Inflammatory macrophage (primary cell): ENCODE results near the gene FBXL13.
"Not testable (repeated sequence)": the region's sequence is repeated elsewhere in the genome, so short reads cannot be mapped to it uniquely, and the experiment has no call there.

ENCODE experiments used
- DNase-seq, 2 donors: peaks; one replicate each; pipeline ENCODE4 v3.0.0-alpha.2; 2020 to 2022

The FBXL13 gene

DNA sequence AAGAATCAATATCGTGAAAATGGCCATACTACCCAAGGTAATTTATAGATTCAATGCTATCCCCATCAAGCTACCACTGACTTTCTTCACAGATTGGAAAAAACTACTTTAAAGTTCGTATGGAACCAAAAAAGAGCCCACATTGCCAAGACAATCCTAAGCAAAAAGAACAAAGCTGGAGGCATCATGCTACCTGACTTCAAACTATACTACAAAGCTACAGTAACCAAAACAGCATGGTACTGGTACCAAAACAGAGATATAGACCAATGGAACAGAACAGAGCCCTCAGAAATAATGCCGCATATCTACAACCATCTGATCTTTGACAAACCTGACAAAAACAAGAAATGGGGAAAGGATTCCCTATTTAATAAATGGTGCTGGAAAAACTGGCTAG, 53.7 kb downstream of the FBXL13 start:
- DNase-seq = not testable (repeated sequence)

DNA sequence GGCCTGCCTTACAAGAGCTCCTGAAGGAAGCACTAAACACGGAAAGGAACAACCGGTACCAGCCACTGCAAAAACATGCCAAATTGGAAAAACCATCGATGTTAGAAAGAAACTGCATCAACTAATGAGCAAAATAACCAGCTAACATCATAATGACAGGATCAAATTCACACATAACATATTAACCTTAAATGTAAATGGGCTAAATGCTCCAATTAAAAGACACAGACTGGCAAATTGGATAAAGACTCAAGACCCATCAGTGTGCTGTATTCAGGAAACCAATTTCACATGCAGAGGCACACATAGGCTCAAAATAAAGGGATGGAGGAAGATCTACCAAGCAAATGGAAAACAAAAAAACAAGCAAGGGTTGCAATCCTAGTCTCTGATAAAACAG, 56.3 kb downstream of the FBXL13 start:
- not testable (repeated sequence) for DNase-seq

DNA sequence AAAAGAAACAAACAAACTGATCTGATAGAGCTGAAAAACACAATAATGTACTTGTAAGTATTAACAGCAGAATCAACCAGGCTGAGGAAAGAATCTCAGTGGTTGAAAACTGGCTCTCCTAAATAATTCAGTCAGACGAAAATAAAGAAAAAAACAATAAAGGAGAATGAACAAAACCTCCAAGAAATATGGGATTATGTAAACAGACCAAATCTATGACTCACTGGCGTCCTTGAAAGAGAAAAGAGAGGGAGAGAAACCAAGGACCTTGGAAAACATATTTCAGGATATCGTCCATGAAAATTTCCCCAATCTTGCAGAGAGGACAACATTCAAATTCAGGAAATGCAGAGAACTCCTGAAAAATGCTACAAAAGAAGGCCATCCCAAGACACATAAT, 62.9 kb downstream of the FBXL13 start:
- no peak for DNase-seq

DNA sequence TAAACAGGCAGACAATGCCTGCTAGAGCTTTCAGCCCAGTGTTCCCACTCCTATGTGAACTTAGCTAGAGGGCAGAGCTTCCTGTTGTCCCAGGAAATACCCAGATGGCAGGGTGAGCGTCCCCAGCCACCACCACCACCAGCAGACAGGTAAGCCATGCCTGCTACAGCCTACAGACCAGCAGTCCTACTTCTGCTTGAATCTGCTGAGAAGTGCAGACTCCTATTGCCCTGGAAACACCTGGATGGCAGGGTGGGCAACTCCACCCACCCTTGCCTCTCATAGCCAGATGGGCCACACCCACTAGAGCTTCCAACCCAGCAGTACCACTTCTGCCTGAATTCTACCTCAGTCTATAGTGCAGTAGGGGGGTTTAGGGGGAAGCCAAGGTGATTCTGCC, 64.4 kb downstream of the FBXL13 start:
- no peak for DNase-seq

DNA sequence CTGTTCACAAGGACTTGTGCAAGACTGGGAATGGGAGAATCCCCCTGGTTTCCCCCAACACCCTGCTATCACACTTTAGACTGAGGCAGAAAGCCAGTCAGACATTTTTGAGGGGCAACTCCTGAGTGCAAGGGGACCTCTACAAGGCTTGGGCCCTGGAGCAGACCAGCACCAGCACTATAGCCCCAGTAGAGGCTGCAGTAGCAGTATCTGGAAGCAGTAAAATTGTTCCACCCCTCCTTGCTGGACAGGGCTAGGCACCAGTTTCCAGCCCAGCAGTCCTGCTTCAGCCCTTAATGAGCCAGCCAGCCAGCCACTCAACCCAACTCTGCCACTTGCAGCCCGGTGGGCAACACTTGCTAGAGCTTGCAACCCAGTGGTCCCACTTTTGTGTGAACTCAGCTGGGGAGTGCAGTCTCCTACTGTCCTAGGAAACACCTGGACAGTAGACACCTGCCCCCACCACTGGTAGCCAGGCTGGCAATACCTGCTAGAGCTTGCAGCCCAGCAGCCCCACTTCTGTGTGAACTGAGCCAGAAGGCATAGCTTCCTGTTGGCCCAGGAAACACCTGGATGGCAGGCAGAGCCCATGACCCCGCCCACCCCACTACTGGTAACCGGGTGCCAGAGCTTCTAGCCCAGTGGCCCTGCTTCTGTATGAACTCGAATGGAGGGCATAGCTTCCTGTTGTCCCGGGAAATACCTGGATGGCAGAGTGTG, 65.0 kb downstream of the FBXL13 start:
- no peak for DNase-seq

DNA sequence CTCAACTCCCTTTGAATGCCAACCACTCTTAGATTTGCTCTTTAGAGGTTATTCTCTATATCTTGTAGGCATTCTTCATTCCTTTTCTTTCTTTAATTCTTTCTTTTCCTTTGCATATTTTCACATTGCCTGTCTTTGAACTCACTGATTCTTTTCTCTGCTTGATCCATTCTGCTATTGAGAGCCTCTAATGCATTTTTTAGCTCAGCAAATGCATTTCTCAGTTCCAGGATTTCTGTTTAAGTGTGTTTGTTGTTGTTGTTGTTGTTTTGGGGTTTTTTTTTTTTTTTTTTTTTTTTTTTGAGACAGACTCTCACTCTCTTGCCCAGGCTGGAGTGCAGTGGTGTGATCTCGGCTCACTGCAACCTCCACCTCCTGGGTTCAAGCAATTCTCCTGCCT, 71.6 kb downstream of the FBXL13 start:
- no peak for DNase-seq

DNA sequence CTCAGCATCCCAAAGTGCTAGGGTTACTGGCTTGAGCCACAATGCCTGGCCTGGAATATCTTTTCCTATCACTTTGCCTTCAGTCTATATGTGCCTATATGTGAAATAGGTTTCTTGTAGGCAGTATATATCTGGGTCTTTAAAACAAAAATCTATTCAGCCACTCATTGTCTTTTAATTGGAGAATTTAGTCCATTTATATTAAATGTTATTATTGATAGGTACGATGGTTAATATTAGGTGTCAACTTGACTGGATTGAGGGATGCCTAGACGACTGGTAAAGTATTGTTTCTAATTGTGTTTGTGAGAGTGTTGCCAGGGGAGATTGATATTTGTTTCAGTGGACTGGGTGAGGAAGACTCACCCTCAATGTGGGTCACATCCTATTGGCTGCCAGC, 73.4 kb downstream of the FBXL13 start:
- DNase-seq = no peak

DNA sequence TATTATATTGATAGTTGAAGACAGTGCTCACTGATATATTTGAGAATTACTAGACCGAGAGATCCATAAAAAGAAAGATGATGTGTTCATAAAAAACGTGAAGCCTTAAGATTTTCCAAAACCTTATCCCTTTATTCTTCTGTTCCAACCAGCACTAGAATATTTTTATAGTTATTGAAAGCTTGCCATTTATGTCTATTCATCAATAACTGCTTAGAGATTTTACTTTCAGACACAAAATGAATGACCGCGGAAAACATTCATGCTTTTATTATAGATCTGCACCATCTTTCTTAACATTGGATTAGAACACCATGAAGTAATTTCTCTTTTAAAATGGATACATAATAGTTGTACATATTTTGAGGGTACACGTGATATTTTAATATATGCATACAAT, 77.6 kb downstream of the FBXL13 start:
- no peak for DNase-seq

DNA sequence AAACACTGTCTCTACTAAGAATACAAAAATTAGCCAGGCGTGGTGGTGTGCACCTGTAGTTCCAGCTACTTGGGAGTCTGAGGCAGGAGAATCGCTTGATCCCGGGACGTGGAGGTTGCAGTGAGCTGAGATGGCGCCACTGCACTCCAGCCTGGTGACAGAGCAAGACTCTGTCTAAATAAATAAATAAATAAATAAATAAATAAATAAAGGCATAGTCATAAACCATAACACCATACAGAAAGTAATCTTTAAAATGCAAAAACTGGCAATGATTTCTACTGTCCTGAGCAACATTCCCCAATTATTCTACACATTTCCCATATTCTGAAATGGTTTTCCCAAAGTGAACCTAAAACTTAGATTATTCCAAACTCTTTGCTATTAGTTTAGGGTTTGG, 79.0 kb downstream of the FBXL13 start:
- DNase-seq = not testable (repeated sequence)

DNA sequence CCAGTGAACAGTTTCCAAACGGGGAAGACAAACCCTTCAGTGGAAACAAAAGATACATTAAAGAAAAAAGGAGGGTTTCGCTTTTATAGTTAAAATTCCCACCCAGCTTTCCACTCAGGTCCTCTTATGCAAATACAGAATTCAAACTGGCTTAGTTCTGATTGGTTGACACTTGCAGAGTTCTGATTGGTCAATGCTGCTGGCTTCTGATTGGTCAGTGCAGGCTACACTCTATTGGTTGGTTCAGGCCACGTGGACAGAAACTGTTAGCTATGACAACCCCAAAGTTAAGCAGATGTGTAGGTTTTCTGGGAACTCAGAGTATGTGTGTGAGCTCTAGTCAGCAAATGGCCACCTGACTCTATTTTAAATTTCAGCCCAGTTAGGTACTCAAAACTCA, 80.0 kb downstream of the FBXL13 start:
- DNase-seq = no peak

DNA sequence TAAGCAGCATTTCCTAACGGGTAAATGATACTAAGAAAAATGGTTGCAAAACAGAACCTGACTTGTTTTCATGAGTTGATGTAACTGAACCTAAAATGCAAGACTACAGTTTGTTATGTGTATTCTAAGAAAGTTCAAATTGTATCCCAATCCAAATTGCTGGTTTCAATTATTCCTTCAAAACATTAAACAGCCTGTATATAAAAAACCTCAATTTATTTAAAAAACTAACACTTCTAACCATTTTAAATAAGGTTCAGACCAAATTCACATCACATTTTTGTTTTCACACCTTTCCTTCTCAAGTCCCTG, 80.9 kb downstream of the FBXL13 start:
- no peak for DNase-seq

DNA sequence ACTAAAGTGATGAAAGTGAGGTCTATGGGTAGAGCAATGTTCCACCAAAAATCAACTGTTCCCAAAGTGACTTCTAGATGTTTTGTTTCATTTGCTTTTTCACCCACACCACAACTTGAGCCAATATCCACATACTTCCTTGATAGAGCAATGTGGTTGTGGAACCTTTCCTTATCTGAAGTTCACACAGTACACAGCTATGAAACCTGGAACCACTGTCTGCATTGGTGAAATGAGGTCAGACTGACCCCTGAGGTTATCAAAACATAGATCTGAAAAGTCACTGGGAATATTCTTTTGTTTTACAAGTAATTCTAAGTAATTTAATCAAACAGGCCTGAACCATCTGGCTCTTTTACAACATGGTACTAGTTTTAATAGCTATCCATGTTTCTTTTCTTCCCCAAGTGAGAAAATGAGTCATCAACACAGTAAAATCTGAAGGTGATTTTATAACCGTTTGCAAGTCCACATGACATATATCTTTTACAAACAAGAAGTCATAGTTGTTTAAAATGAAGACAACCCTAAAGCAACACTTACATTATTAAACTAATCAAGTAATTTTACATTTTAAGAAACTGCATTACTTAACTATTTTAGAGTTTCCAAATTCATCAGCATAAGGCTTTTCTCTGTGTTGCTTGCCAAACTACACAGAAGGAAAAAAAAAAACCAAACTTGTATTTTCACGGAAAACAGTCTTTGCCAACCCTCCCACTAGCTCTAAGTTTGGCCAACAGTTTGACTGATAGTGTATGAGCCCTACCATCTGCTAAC, 81.5 kb downstream of the FBXL13 start:
- peak; percentile 73 to 92 for DNase-seq

DNA sequence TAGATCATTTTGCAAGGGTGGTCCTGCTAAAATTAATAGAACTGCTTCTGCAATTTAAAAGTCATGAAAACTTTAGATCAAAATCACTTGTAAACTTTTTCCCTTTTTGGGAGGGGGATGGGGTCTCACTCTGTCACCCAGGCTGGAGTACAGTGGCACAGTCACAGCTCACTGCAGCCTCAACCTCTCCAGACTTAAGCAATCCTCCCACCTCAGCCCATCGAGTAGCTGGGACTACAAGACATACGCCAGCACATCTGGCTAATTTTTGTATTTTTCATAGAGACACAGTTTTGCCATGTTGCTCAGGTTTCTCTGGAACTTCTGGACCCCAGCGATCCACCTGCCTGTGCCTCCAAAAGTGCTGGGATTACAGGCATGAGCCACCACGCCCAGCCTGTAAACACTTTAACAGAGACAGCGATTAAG, 82.1 kb downstream of the FBXL13 start:
- DNase-seq = no peak

DNA sequence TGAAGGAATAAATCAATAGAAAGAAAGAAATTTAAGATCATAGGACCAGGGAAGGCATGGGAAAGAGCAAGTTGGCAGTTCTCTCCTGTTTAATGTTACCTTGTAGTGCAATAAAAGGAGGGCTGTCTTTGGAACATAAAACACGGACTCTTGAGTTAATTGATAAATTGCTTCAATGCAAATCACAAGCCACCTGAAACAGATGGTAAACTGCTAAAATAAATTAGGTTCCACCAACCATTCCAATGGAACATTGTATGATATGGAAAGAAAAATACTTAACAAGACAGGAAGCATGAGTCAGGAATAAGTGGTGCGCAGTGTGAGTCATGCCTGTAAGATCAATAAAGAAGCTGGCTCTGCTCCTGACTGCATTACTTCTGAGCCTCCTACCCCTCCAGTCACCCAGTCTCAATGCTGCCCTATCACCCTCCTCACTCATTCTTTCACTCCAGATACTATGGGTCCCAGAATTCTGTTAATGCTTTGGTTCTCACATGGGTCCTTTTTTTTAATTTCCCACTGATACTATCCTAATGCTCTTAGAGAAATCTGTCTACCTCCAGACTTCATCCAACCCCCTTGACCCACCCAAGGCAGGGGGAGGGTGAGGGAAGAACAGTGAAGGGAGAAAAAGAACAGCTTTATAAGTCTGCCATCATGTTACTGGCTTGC, 82.9 kb downstream of the FBXL13 start:
- DNase-seq = peak; percentile 41 to 52

DNA sequence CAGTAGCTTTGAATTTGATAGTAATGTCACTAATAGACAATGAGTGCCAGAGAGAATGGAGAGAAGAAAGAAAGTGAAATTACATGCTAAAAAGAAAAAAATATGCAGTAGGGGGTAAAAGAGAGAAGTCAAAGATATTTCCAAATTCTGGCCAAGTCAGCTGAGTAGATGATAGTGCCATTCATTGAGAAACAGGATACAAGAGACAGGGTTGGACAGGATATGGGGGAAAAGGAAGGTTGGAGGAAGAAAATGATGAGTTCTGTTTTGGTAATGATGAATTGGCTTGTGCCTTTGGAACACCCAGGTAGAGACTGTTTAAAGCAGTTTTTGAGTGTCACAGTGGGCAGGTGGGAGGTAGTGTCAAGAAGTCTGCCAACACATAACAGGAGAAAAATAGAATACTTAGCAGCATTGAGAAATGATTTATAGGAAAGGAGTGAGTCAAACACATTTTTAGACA, 83.5 kb downstream of the FBXL13 start:
- DNase-seq = peak; percentile 48 to 83

DNA sequence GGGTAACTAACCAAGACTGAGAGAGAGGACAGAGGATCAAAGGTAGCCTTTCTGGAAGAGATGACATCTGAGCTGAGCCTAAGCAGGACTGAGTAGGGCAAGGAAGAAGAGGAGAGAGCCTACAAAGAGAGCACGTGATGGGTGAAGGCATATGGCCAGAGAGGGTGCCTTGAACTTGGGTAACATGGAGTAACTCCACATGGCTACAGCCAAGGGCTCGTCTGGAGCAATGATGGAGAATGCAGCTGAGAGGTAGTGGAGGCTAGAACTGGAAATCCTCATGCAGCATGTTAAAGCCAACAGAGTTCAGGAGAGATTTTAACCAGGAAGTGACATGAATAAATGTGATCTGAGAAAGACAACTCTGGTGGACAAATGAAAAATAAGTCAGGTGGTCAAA, 84.0 kb downstream of the FBXL13 start:
- no peak for DNase-seq

DNA sequence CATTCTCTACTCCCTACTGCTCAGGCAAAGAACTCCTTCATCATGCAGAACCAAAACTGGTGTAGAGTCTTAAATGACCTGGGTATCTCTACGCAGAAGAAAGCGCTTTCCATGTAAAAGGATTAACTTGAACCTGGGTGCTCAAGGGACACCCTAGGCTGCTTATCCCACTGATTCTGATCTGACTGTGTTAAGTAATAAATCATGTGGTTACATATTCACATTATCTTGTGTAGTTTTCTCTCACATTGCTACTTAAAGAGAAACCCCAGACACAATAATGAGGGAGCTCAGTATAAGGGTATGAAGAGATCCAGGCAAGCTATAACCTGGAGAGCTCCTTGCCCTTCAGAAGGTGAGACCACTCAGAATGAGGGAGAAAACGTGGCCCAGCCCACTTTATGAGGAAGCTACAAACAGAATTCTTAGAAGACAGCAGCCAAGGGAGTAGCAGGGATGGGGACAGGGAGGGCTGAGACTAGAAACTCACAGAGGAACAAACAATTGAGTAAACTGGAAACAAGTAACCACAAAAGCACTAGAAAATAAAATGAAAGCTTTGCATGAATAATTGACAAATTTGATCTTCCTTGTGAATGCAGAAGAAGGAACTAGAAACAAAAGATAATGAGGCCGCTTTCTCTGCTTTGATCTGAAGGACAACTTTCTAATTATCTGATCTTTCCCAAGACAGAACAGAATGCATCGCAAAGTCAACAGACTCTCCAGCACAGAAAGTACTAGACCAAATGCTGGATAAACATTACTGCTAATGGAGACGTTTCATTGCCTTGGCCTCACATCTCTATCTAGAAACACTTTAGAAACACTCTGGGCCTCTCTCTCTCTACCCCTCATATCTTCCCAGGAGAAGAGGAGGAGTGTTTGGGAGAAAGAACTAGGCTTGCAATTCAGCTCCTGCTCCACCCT, 85.7 kb downstream of the FBXL13 start:
- peak; percentile 40 to 73 for DNase-seq

DNA sequence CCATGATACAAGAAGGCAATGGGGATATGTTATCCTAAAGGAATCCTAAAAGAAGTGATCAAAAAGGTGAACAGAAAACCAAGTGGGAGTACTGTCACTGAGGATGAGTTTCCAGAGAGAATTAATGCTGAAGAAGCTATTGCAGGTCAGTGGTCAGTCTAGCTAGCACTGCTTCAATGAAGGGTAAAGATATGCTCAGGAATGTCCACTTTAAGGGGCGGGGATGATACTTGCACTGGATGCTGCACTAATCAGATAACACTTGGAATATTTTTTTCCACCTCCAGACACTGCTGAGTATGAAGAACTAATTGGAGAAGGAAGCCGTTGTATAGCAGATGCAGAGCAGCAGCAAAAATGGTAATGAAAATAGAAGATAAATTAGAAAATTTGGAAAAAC, 86.5 kb downstream of the FBXL13 start:
- no peak for DNase-seq

DNA sequence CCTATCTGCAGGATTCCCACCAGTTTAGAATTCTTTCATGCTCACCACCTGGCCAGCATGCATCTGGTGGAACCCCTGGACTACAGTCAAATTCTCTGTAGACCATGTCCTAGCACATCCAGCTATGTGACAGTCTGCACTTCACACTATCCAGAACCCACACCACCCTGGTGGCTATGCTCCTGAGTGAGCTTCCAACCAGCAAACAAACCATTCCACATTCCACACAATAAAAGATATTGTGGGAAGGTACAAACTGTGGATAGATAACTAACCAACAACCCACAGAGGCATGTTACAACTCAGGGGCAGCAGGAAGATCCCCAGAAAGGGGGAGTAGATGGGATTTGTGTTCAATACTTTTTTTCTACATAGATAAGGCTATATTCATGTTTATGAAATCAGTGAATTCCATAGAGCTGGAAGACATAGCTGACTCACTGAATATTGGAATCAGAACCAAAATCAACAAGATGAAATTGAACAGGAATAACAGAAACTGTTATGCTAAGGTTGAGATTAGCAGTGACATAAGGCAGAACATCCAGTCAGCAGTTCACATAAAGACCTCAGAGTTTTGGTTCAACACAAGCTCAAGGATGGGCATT, 89.3 kb downstream of the FBXL13 start:
- DNase-seq = no peak

DNA sequence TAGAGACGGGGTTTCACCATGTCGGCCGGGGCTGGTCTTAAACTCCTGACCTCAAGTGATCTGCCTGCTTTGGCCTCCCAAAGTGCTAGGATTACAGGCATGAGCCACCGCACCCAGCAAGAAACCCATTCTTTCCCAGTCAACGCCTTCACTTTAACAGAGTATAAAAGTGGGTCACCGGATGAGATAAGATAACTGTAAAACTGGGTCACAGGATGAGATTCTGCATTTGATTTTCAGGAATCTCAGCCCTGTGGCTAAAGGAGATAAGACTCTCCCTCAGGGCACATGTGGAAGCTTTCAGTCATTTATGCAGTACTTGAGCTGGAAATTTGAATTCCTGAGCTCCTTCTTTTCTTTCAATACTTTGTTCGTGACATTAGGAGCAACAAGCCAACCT, 91.0 kb downstream of the FBXL13 start:
- no peak for DNase-seq

DNA sequence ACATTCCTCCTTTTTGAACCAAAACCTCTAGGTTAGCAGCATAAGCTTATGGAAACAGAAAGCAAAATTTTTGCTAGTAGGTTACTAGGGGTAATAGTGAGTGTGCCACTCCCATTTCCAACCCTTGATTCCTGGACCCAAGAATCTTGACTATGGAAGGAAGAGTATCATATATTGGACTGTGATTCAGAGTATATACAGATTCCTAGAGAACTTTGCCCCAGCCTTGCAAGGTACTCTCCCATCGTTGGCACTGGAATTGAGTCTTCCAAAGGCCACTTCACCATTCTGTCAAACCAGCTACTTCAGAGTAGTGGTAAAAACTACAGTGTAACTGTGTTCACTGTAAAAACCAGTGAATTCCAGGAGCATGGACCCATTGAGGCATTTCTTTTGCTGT, 92.4 kb downstream of the FBXL13 start:
- no peak for DNase-seq

DNA sequence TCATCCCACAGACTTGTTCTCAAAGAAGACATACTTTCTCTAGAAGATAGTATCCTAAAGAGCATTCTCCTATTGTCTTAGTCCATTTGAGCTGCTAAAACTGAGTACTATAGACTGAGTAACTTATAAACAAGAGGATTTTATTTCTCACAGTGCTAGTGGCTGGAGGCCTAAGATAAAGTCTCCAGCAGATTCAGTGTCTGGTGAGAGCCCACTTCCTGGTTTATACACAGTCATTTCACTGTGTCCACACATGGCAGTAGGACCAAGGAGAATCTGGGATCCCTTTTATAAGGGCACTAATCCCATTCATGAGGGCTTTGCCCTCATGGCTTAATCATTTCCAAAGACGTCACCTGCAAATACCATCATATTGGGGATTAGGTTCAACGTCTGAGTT, 93.1 kb downstream of the FBXL13 start:
- DNase-seq = no peak
